H1 (cell line): ENCODE measurements around the gene KLHL3. TPM values are rescaled to one million over a fixed set of nuclear protein-coding genes. Genes with fewer than 3 reads are reported as not detected.

Experiments
- CTCF ChIA-PET: fragments of 300-600 bp; sonication (Branson Sonifier 250); formaldehyde crosslinking; loops from one replicate; lab custom pipeline; 2021; ENCODE audit not compliant: partially characterized antibody; lab: Charles Lee
- POLR2A ChIA-PET: fragments of 300-600 bp; sonication (Branson Sonifier 250); formaldehyde crosslinking; loops from one replicate; lab custom pipeline; 2021; ENCODE audit warnings: inconsistent platforms; ENCODE audit not compliant: partially characterized antibody; lab: Charles Lee
- DNase-seq, 2 experiments: peaks; one replicate each; pipeline versions ENCODE4 v3.0.0 to v3.0.0-alpha.2; 2010 to 2022; ENCODE audit warnings: low spot score in 2 of 2, low read depth in 1 of 2, mixed read lengths in 1 of 2
- FAIRE-seq: peaks from 2 replicates; lab custom pipeline; 2011; peaks lifted over from hg19 to GRCh38; lab: Jason Lieb, UNC
- H2AFZ ChIP-seq: 2 replicates; pipeline ENCODE4 v1.8.1; 2012; ENCODE audit warnings: low read length, inconsistent platforms
- H2AK5ac ChIP-seq: 2 replicates; pipeline ENCODE4 v1.6.1; 2013; ENCODE audit warnings: low read depth, low read length
- H2BK120ac ChIP-seq: replicated peaks from 2 replicates; pipeline ENCODE3; 2013; ENCODE audit warnings: low read depth, low read length, inconsistent platforms
- H2BK12ac ChIP-seq: 2 replicates; pipeline ENCODE4 v1.6.1; 2013; ENCODE audit warnings: low read depth, low read length
- H2BK15ac ChIP-seq: 2 replicates; pipeline ENCODE4 v1.6.1; 2013; ENCODE audit warnings: low read length
- H2BK20ac ChIP-seq: 2 replicates; pipeline ENCODE4 v1.6.1; 2013; ENCODE audit warnings: low read length
- H2BK5ac ChIP-seq: 2 replicates; pipeline ENCODE4 v1.6.1; 2013; ENCODE audit warnings: low read depth, low read length
- H3K14ac ChIP-seq: 2 replicates; pipeline ENCODE4 v1.6.1; 2013; ENCODE audit warnings: inconsistent platforms; ENCODE audit not compliant: insufficient read length
- H3K18ac ChIP-seq: 2 replicates; pipeline ENCODE4 v1.6.1; 2013; ENCODE audit warnings: low read length; ENCODE audit errors: extremely low read depth
- H3K23ac ChIP-seq: 2 replicates; pipeline ENCODE4 v1.6.1; 2013; ENCODE audit warnings: inconsistent platforms; ENCODE audit not compliant: insufficient read length
- H3K23me2 ChIP-seq: 2 replicates; pipeline ENCODE4 v1.6.1; 2013; ENCODE audit warnings: low read depth, low read length
- H3K27ac ChIP-seq: 2 replicates; pipeline ENCODE4 v1.6.1; 2011; ENCODE audit warnings: low read depth, low read length, inconsistent platforms
- H3K27me3 ChIP-seq, 4 experiments: replicated peaks in 1 of 4; 1 replicate in 1 of 4; 2 replicates in 3 of 4; pipeline versions ENCODE4 v1.6.1 to v1.8.1; 2011 to 2013; ENCODE audit warnings: low read length in 3 of 4, mild to moderate bottlenecking in 3 of 4, inconsistent platforms in 2 of 4, mixed read lengths in 2 of 4, moderate library complexity in 1 of 4; ENCODE audit not compliant: control insufficient read depth in 3 of 4, insufficient read depth in 3 of 4; ENCODE audit errors: extremely low read depth in 1 of 4
- H3K36me3 ChIP-seq, 4 experiments: 2 replicates each; pipeline versions ENCODE4 v1.6.1 to v1.8.1; 2011 to 2013; ENCODE audit warnings: mild to moderate bottlenecking in 4 of 4, low read length in 3 of 4, moderate library complexity in 2 of 4, control low read depth in 1 of 4, inconsistent platforms in 1 of 4; ENCODE audit not compliant: insufficient read depth in 4 of 4, control insufficient read depth in 2 of 4
- H3K4ac ChIP-seq: replicated peaks from 2 replicates; pipeline ENCODE3; 2013; ENCODE audit warnings: low read length, low read depth, mixed read lengths, inconsistent platforms; ENCODE audit not compliant: insufficient read length
- H3K4me1 ChIP-seq, 4 experiments: replicated peaks in 1 of 4; 1 replicate in 1 of 4; 2 replicates in 3 of 4; pipeline versions ENCODE4 v1.6.1 to v1.8.1; 2011 to 2013; ENCODE audit warnings: low read length in 3 of 4, inconsistent platforms in 2 of 4, mixed read lengths in 1 of 4; ENCODE audit not compliant: insufficient read depth in 4 of 4, control insufficient read depth in 3 of 4
- H3K4me2 ChIP-seq, 2 experiments: 2 replicates each; pipeline versions ENCODE4 v1.6.1 to v1.8.1; 2011 to 2013; ENCODE audit warnings: low read depth in 2 of 2, low read length in 2 of 2, control low read depth in 1 of 2, inconsistent platforms in 1 of 2, mild to moderate bottlenecking in 1 of 2; ENCODE audit not compliant: insufficient read depth in 1 of 2
- H3K4me3 ChIP-seq, 4 experiments: fragments of 200-600, 300-600 bp in 1 of 4; sonication (generic), shearing (Covaris generic), sonication (Bioruptor Twin) in 1 of 4; 2 replicates each; pipeline versions ENCODE4 v1.5.1 to v1.8.1; 2011 to 2016; ENCODE audit warnings: low read length in 4 of 4, low read depth in 3 of 4, control low read depth in 2 of 4, inconsistent platforms in 2 of 4, mild to moderate bottlenecking in 2 of 4, mixed read lengths in 1 of 4, moderate library complexity in 1 of 4; ENCODE audit not compliant: insufficient read depth in 2 of 4; ENCODE audit errors: extremely low read depth in 1 of 4
- H3K56ac ChIP-seq: replicated peaks from 2 replicates; pipeline ENCODE3; 2013; ENCODE audit warnings: low read depth, mild to moderate bottlenecking, mixed read lengths, low read length, inconsistent platforms; ENCODE audit not compliant: insufficient read length
- H3K79me1 ChIP-seq: 2 replicates; pipeline ENCODE4 v1.6.1; 2013; ENCODE audit warnings: low read depth, low read length, control low read depth
- H3K79me2 ChIP-seq, 2 experiments: 2 replicates each; pipeline versions ENCODE4 v1.6.1 to v1.8.1; 2012 to 2013; ENCODE audit warnings: low read length in 2 of 2, mild to moderate bottlenecking in 2 of 2, inconsistent platforms in 1 of 2; ENCODE audit not compliant: insufficient read depth in 2 of 2, control insufficient read depth in 1 of 2
- H3K9ac ChIP-seq, 4 experiments: replicated peaks in 1 of 4; 1 replicate in 1 of 4; 2 replicates in 3 of 4; pipeline versions ENCODE4 v1.6.1 to v1.8.1; 2011 to 2013; ENCODE audit warnings: low read depth in 3 of 4, low read length in 3 of 4, control low read depth in 2 of 4, mild to moderate bottlenecking in 2 of 4, moderate library complexity in 2 of 4, inconsistent platforms in 1 of 4; ENCODE audit errors: extremely low read depth in 1 of 4
- H3K9me3 ChIP-seq, 2 experiments: 2 replicates each; pipeline versions ENCODE4 v1.6.1 to v1.8.1; 2012 to 2013; ENCODE audit warnings: mild to moderate bottlenecking in 2 of 2, moderate library complexity in 2 of 2, control low read depth in 1 of 2, inconsistent platforms in 1 of 2, low read depth in 1 of 2, low read length in 1 of 2, mixed read lengths in 1 of 2; ENCODE audit not compliant: insufficient read depth in 2 of 2
- H4K20me1 ChIP-seq, 2 experiments: replicated peaks in 1 of 2; 2 replicates each; pipeline versions ENCODE3 to v1.8.1; 2011 to 2013; ENCODE audit warnings: inconsistent platforms in 2 of 2, low read length in 2 of 2, mild to moderate bottlenecking in 1 of 2; ENCODE audit not compliant: insufficient read depth in 2 of 2, control insufficient read depth in 1 of 2
- H4K5ac ChIP-seq: 2 replicates; pipeline ENCODE4 v1.6.1; 2013; ENCODE audit warnings: low read length, low read depth, mixed read lengths, inconsistent platforms; ENCODE audit not compliant: insufficient read length
- H4K8ac ChIP-seq: 2 replicates; pipeline ENCODE4 v1.8.0; 2013; ENCODE audit warnings: mild to moderate bottlenecking, moderate library complexity, low read length, inconsistent platforms; ENCODE audit not compliant: insufficient read depth; ENCODE audit errors: extremely low read depth
- H4K91ac ChIP-seq: replicated peaks from 2 replicates; pipeline ENCODE3; 2013; ENCODE audit warnings: low read length, mixed read lengths, inconsistent platforms; ENCODE audit not compliant: insufficient read length
- CHD2 ChIP-seq: IDR thresholded peaks from 2 replicates; pipeline ENCODE4 v1.6.1; 2012; ENCODE audit warnings: low read length, improper control_type of control experiment
- GTF2F1 ChIP-seq: IDR thresholded peaks from 2 replicates; pipeline ENCODE4 v1.6.1; 2012; ENCODE audit warnings: low read depth, low read length, improper control_type of control experiment, borderline replicate concordance
- HDAC2 ChIP-seq, 2 experiments: fragments of 300-600 bp in 1 of 2; sonication (generic) in 1 of 2; IDR thresholded peaks; 2 replicates each; pipeline ENCODE4 v1.6.1; 2011 to 2012; ENCODE audit warnings: low read depth in 2 of 2, low read length in 2 of 2, mild to moderate bottlenecking in 2 of 2, moderate library complexity in 2 of 2, borderline replicate concordance in 1 of 2, inconsistent platforms in 1 of 2
- NANOG ChIP-seq: IDR thresholded peaks from 2 replicates; pipeline ENCODE4 v1.6.1; 2011; ENCODE audit warnings: low read length, low read depth, mild to moderate bottlenecking, inconsistent platforms; ENCODE audit not compliant: insufficient read depth, poor library complexity, severe bottlenecking
- POU5F1 ChIP-seq: IDR thresholded peaks from 2 replicates; pipeline ENCODE4 v1.6.1; 2011; ENCODE audit warnings: low read depth, mild to moderate bottlenecking, low read length, moderate library complexity
- RFX5 ChIP-seq: IDR thresholded peaks from 2 replicates; pipeline ENCODE4 v1.6.1; 2011; ENCODE audit warnings: low read depth, low read length, improper control_type of control experiment, borderline replicate concordance
- ZNF274 ChIP-seq: IDR thresholded peaks from 2 replicates; pipeline ENCODE4 v1.7.0; 2012; ENCODE audit warnings: low read length, borderline replicate concordance; ENCODE audit errors: extremely low read depth
- WGBS, 2 experiments: shearing (Covaris generic) in 1 of 2; methylation state at CpG; one replicate each; pipeline versions ENCODE4 v1.1.6 to v1.1.7; 2013 to 2015; ENCODE audit warnings: low lambda C conversion rate in 2 of 2, mixed read lengths in 2 of 2, inconsistent platforms in 1 of 2, low coverage in 1 of 2, missing lambda C conversion rate in 1 of 2; ENCODE audit not compliant: insufficient replicate concordance in 2 of 2, insufficient coverage in 1 of 2, insufficient read length in 1 of 2; ENCODE audit errors: extremely low coverage in 1 of 2, missing lambda C conversion rate in 1 of 2; 5-methylcytosine and 5-hydroxymethylcytosine counted together
- polyA plus RNA-seq, 7 experiments: library from polyadenylated mRNA; depleted of rRNA in 3 of 7; stranded (reverse) in 5 of 7; unstranded in 2 of 7; fragments of >200 nt in 5 of 7; fragments of 200-250 nt in 2 of 7; gene quantifications; 1 replicate in 5 of 7; 2 replicates in 1 of 7; 4 replicates in 1 of 7; pipeline versions ENCODE4 v1.2.1 to v1.2.3, GENCODE V29; 2011 to 2013; ENCODE audit warnings: missing spikeins in 2 of 7, mixed read lengths in 2 of 7
- total RNA-seq: library from RNA; stranded (reverse); fragmentation: NEBNext Ultra II Directional; extraction: Animal tissue kit (Norgen Biotek cat#: 25700); gene quantifications from 2 replicates; pipeline ENCODE4 v1.2.1, GENCODE V29; 2021
- TF ChIP-seq, protein P1 (sequence below): IDR thresholded peaks from 2 replicates; pipeline ENCODE4 v1.6.1; 2011; ENCODE audit warnings: low read depth, mild to moderate bottlenecking, low read length; ENCODE audit not compliant: insufficient read depth

KLHL3 gene
- total and polyA plus RNA-seq, 2 of the 8 experiments (the other 6 are each of a cell fraction or from before 2014, with no cell fraction given), result 7.4 to 13.7 TPM

DNA sequence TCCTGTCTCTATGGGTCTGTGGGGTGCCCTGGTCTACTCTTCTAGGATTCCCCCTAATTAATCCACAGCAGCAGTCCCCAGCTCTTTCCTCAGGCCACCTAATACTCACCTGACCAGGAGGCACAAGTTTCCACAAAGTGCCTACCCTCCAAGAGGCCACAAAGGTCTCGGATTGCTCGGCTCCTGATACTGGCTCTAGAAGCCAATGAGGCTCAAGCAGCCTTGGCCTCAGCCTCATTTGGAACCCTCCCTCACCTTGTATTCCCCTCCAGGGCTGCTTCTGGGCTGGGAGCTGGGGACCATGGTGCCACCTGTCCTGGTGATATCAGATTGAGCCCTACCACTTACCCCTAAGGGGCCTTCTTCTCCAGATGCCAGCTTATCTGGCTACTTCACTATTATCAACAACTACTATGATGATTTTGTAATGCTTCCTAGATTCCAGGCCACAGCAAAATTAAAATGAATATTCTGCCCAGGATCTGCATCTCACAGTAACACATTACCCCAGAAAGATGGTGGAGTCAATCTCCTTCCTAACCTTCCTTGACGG lies 133.1 kb downstream of the KLHL3 start:
- Histone ChIP-seq H3K18ac (no peak overlapping the region), H4K91ac (no peak overlapping the region), H3K4me2 (no peak overlapping the region), H3K4ac (no peak overlapping the region), H3K9ac (no peak overlapping the region), H2BK20ac (no peak overlapping the region), H2AFZ (no peak overlapping the region), H3K23me2 (no peaks in the 10 kb centered on the region), H3K79me2 (no peaks in the 10 kb centered on the region), H2BK15ac (no peak overlapping the region), H3K9me3 (no peaks in the 10 kb centered on the region), H3K14ac (no peak overlapping the region), H3K23ac (no peak overlapping the region), H2BK120ac (no peak overlapping the region), H3K4me1 (peaks cover 0 to 4% (median 0%) of the 10 kb centered on the region in 4 experiments; a peak in 2 of 7 replicates), H3K27ac (no peak overlapping the region), H4K20me1 (no peaks in the 10 kb centered on the region), H4K5ac (no peak overlapping the region), H3K4me3 (no peak overlapping the region), H2AK5ac (no peak overlapping the region), H3K36me3 (no peaks in the 10 kb centered on the region), H3K56ac (no peak overlapping the region), H3K27me3 (no peaks in the 10 kb centered on the region), H2BK12ac (no peak overlapping the region), H2BK5ac (no peak overlapping the region), H3K79me1 (no peaks in the 10 kb centered on the region), H4K8ac (no peak overlapping the region)
- ChIA-PET POLR2A (no interaction called here), CTCF (interaction anchor here (0.7 to 2.1 kb wide), 4 partner anchors 9 to 282 kb away, joined by 3 to 6 read pairs (median 3); no protein-coding TSS in a partner anchor)
- DNase-seq (no peak), FAIRE-seq (no peak)
- no peak for TF ChIP-seq GTF2F1
- TF ChIP-seq NANOG, result no peak
- TF ChIP-seq RFX5, result no peak
- no peak for TF ChIP-seq CHD2
- TF ChIP-seq POU5F1, result no peak
- no peak for TF ChIP-seq ZNF274
- TF ChIP-seq HDAC2 (IDR thresholded peaks at IDR 0.05; ENCODE audit: borderline replicate concordance in 1 of 2, low read depth in 2 of 2, low read length in 2 of 2), result no peak
- TF ChIP-seq, protein P1, sequence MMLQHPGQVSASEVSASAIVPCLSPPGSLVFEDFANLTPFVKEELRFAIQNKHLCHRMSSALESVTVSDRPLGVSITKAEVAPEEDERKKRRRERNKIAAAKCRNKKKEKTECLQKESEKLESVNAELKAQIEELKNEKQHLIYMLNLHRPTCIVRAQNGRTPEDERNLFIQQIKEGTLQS, result no peak
- WGBS, 2 experiments, result 96% methylated on average over 3 of the region's 3 CpGs; no CpG with 5 or more reads in 1 of the 2 experiments
